ENCODE measurements around the gene CRYBA1.
"Not testable (repeated sequence)": the region's sequence is repeated elsewhere in the genome, so short reads cannot be mapped to it uniquely, and the experiment has no call there.

The CRYBA1 gene

DNA sequence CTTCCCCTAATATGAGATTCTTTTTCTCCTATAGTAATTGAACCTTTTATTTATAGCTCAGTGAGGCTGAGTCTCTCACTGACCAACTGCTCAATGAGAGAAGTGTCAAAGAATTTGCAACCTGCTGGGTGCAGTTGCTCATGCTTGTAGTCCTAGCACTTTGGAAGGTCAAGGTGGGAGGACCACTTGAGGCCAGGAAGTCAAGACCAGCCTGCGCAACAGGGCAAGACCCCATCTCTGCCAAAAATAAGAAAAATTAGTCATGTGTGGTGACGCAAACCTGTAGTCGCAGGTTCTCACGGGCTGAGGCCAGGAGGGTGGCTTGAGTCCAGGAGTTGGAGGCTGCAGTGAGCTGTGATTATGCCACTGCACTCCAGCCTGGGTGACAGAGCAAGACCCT is 30.9 kb upstream of the CRYBA1 start:
- FAIRE-seq = no peak
- no peak for DNase-seq (ENCODE audit: insufficient read length)
- no peak for TF ChIP-seq POLR2A (IDR thresholded peaks at IDR 0.05; ENCODE audit: low read depth, low read length)

DNA sequence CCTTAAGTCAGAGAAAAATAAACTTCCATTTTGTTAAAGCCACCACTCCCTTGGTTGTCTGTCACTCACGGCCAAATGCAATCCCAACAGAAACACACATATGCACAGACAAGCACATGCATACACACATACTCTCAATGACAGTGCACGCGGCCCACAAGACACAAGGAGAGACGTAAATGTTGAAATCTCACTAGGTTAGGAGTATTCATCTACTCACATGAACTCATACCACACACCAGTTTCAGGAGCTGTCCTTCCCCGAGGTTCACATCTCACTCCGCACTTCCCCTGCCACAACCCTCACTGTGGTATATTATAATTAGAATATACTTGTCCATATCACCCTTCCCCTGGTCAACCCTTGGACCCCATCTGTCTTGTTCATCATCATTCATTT is 30.5 kb upstream of the CRYBA1 start:
- no peak for FAIRE-seq
- no peak for TF ChIP-seq TAF1 (IDR thresholded peaks at IDR 0.05; ENCODE audit: borderline replicate concordance, low read depth, low read length)
- no peak for TF ChIP-seq POLR2AphosphoS5 (IDR thresholded peaks at IDR 0.05; ENCODE audit: low read depth, low read length)
- TF ChIP-seq POLR2A (IDR thresholded peaks at IDR 0.05; ENCODE audit: low read depth, low read length) = no peak
- no peak for DNase-seq (ENCODE audit: insufficient read length)

DNA sequence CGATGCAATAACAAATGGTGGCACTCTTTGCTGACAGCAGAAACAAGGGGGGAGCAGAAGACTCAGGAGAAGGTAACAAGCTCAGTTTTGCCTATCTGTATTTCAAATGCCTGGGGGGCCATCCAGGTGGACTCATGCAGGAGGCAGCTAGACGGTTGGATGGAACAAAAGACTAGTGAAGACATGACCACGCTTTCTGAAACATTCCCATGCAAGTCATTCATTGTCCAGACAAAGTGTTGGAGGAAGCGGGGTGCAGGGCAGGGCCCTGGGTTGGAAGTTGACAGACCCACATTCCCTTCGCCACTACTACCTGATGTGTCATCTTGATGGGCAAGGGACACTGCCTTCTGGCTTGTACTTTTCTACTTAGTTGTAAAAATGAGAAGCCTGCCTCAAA is 29.8 kb upstream of the CRYBA1 start:
- FAIRE-seq (no peak), DNase-seq (ENCODE audit: insufficient read length) (no peak)
- TF ChIP-seq TAF1 (IDR thresholded peaks at IDR 0.05; ENCODE audit: borderline replicate concordance, low read depth, low read length) (no peak), POLR2A (IDR thresholded peaks at IDR 0.05; ENCODE audit: low read depth, low read length) (no peak), POLR2AphosphoS5 (IDR thresholded peaks at IDR 0.05; ENCODE audit: low read depth, low read length) (no peak)

DNA sequence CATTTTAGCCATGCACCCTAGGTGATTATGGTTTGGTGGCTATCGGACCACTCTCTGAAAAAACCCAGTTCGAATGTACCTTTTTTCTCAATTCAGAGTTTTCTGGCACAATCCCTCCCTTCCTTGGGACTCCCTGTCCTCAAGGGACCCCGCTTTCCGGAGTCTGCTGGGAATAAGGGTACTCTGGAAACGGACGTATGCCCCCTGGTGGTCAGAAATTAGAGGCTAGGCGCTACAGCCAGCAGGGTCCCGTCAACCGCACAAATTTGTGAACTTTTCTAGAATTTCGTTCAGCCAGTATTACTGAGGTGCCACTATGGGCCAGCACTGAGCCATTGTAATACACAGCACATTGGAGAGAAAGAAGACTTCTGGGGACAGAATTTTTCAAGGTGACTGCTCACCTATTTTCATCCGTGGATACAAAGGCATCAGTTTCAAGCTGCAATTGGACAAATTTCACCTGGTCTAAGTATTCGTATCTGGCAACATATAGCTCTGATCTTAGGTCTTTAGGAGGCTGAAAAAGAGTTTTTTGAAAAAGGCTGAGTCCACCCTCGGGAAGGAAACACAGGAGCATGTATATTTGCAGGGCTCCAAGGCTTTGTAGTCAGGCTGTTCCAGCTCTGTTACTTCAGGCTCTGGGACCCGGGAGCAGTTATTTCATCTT is 27.1 kb upstream of the CRYBA1 start:
- TF ChIP-seq TAF1 (IDR thresholded peaks at IDR 0.05; ENCODE audit: borderline replicate concordance, low read depth, low read length) = no peak
- TF ChIP-seq POLR2AphosphoS5 (IDR thresholded peaks at IDR 0.05; ENCODE audit: low read depth, low read length) = no peak
- TF ChIP-seq POLR2A (IDR thresholded peaks at IDR 0.05; ENCODE audit: low read depth, low read length) = no peak
- DNase-seq (ENCODE audit: insufficient read length) (peak; percentile 52), FAIRE-seq (peak; percentile 56)

DNA sequence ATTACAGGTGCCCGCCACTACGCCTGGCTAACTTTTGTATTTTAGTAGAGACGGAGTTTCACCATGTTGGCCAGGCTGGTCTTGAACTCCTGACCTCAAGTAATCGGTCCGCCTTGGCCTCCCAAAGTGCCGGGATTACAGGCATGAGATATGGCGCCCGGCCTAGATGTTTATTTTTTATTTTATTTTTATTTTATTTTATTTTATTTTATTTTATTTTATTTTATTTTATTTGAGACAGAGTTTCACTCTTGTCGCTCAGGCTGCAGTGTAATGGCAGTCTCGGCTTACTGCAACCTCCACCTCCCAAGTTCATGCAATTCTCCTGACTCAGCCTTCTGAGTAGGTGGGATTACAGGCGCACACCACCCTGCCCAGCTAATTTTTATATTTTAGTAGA is 25.3 kb upstream of the CRYBA1 start:
- not testable (repeated sequence) for FAIRE-seq; DNase-seq (ENCODE audit: insufficient read length)

DNA sequence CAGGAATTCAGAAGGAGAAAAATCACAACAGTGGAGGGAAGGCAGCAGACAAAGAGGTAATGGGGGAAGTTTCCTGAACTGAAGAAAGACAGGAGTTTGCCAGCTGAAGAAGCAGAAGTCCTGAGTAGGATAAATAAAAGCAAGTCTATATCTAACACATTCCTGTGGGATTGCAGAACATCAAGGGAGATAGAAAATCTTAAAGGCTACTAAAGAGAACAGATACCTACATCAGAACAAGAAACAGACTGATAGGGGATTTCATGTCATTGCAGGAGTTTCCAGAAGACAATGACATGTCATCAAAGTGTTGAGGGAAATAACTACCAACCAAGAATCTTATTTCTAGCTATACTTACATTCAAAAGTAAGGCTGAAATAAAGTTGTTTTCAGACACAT is 21.3 kb upstream of the CRYBA1 start:
- no peak for DNase-seq (ENCODE audit: insufficient read length)
- no peak for FAIRE-seq
- TF ChIP-seq POLR2AphosphoS5 (IDR thresholded peaks at IDR 0.05; ENCODE audit: low read depth, low read length) (no peak), TAF1 (IDR thresholded peaks at IDR 0.05; ENCODE audit: borderline replicate concordance, low read depth, low read length) (no peak), POLR2A (IDR thresholded peaks at IDR 0.05; ENCODE audit: low read depth, low read length) (no peak)

DNA sequence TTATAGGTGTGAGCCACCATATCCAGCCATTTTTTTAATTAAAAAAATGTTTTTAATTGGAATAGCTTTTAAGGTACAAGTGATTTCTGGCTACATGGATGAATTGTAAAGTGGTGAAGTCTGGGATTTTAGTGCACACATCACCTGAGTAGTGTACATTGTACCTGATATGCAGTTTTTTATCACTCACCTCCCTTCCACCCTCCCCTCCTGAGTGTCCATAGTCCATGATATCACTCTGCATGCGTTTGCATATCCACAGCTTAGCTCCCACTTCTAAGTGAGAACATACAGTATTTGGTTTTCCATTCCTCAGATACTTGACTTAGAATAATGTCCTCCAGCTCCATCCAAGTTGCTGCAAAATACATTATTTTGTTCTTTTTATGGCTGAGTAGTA is 13.4 kb upstream of the CRYBA1 start:
- no peak for TF ChIP-seq POLR2A (IDR thresholded peaks at IDR 0.05; ENCODE audit: low read depth, low read length)
- TF ChIP-seq POLR2AphosphoS5 (IDR thresholded peaks at IDR 0.05; ENCODE audit: low read depth, low read length) = no peak
- TF ChIP-seq TAF1 (IDR thresholded peaks at IDR 0.05; ENCODE audit: borderline replicate concordance, low read depth, low read length) = no peak
- no peak for DNase-seq (ENCODE audit: insufficient read length)
- no peak for FAIRE-seq

DNA sequence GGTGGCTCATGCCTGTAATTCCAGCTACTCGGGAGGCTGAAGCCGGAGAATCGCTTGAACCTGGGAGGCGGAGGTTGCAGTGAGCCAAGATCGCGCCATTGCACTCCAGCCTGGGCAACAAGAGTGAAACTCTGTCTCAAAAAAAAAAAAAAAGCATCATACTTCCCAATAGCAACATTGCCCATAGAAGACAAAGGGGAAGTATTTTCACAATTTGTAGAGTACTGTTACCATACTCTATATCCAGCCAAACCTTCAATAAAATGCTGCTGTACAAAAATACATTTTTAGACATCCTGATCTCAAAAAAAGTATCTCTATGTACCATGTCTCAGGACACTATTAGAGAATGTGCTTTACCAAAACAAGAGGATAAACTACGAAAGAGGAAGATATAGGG is 11.7 kb upstream of the CRYBA1 start:
- not testable (repeated sequence) for DNase-seq (ENCODE audit: insufficient read length); FAIRE-seq

DNA sequence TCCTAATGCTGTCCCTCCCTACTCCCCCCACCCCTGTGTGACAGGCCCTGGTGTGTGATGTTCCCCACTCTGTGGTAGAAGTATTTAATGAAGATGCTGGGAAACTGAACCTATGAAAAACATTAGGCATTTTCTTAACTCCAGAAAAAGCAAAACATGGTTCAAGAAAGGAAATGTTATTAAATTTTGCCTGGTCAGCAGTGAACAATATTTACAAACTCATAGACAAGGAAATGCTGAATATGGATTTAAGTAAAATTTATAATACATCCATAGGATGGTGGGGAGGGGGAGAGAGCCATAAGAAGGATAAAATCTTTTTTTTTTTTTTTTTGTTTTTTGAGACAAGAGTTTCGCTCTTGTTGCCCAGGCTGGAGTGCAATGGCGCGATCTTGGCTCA is 10.8 kb upstream of the CRYBA1 start:
- DNase-seq (ENCODE audit: insufficient read length) = no peak
- FAIRE-seq = no peak
- no peak for TF ChIP-seq POLR2AphosphoS5 (IDR thresholded peaks at IDR 0.05; ENCODE audit: low read depth, low read length)

DNA sequence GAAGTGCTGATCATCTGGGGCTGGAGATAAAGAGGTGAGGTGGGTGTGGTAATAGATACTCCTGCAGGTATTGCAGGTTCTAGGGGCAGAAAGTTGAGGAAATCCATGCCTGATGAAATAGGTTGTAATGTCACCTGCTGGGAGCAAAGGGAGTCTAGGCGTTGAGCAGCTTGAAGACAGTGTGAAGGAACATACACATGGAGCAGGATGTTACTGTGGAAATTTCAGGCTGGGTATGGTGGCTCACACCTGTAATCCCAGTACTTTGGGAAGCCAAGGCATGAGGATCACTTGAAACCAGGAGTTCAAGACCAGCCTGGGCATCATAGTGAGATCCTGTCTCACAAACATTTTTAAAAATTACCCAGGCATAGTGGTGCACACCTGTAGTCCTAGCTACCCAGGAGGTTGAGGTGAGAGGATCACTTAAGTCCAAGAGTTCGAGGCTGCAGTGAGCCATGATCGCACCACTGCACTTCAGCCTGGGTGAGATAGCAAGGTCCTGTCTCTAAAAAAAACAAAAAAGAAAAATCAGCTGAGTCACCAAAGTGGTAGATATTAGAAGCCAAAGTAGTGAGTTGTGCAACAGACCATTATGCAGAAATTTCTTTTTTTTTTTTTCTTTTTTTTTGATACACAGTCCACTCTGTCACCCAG is 9.1 kb upstream of the CRYBA1 start:
- TF ChIP-seq POLR2AphosphoS5 (IDR thresholded peaks at IDR 0.05; ENCODE audit: low read depth, low read length) (no peak), POLR2A (IDR thresholded peaks at IDR 0.05; ENCODE audit: low read depth, low read length) (no peak), TAF1 (IDR thresholded peaks at IDR 0.05; ENCODE audit: borderline replicate concordance, low read depth, low read length) (no peak)
- no peak for FAIRE-seq

DNA sequence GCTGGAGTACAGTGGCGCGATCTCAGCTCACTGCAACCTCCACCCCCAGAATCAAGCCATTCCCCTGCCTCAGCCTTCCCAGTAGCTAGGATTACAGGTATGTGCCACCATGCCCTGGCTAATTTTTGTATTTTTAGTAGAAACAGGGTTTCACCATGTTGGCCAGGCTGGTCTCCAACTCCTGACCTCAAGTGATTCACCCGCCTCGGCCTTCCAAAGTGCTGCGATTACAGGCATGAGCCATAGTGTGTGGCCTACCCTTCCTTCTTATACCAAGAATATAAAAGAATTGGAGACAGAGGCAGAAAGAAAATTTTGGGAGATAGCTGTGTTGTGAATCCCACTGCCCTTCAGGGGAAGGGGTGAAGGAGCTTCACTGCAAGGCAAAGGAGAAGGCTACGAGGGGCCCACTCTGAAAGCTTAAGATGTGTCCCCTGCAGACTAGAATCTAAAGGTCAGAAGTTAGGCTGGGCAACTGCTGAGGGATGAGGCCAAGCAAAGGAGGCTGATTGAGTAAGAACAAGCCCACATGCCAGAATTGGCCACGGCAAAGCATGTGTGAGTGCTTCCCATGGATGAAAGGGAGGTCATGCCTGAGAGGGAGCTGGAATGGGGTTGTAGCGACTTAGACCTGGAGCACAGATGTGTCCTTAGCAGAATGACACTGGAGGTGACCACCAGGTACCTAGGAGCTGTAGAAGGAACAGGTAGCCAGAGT is 8.4 kb upstream of the CRYBA1 start:
- TF ChIP-seq POLR2AphosphoS5 (IDR thresholded peaks at IDR 0.05; ENCODE audit: low read depth, low read length) (no peak), TAF1 (IDR thresholded peaks at IDR 0.05; ENCODE audit: borderline replicate concordance, low read depth, low read length) (no peak), POLR2A (IDR thresholded peaks at IDR 0.05; ENCODE audit: low read depth, low read length) (no peak)
- FAIRE-seq (no peak), DNase-seq (ENCODE audit: insufficient read length) (no peak)

More for the DNA sequence above, 9.1 kb upstream of the CRYBA1 start:
- DNase-seq (ENCODE audit: insufficient read length) = no peak

DNA sequence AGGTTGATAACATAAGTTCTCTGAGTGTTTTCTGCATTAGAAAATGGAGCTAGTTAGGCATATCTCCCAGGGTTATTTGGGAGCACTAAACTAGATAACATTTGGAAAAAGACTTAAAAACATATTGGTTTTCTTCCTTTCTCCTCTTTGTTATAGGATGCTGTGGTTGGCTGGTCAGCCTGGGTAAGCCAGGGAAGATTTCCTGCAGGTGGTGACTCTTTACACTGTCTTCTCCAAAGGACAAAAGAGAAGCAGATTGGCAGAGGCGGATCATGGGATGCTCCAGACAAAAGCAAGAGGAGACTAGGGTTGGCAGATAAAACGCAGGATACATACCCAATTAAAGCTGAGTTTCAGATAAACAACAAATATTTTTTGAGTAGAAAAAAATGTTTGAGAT is 6.2 kb upstream of the CRYBA1 start:
- DNase-seq (ENCODE audit: insufficient read length) (no peak), FAIRE-seq (no peak)
- TF ChIP-seq POLR2AphosphoS5 (IDR thresholded peaks at IDR 0.05; ENCODE audit: low read depth, low read length) (no peak), TAF1 (IDR thresholded peaks at IDR 0.05; ENCODE audit: borderline replicate concordance, low read depth, low read length) (no peak), POLR2A (IDR thresholded peaks at IDR 0.05; ENCODE audit: low read depth, low read length) (no peak)
